Activated CD8-positive, alpha-beta memory T cell treated with anti-CD3 and anti-CD28 coated beads for 36 hours (primary cell): ENCODE data around the gene CCBE1. TPM values are rescaled to one million over a fixed set of nuclear protein-coding genes. Genes with fewer than 3 reads are reported as not detected.

Experiments
- CTCF ChIA-PET: fragments of 350-600 bp; sonication (Branson Sonifier 250); formaldehyde crosslinking; loops from one replicate; lab custom pipeline; 2021; ENCODE audit warnings: antibody characterized with exemption; lab: Charles Lee
- POLR2A ChIA-PET: fragments of 350-600 bp; sonication (Branson Sonifier 250); formaldehyde crosslinking; loops from one replicate; lab custom pipeline; 2021; ENCODE audit warnings: antibody characterized with exemption; lab: Charles Lee
- total RNA-seq, 2 experiments: library from RNA; stranded (reverse); gene quantifications; one replicate each; pipeline ENCODE4 v1.2.3, GENCODE V29; 2021

CCBE1 gene
- total RNA-seq, 2 experiments from 2014 or later, result not detected

GRCh38 chr18:59451963-59452362, 245.3 kb downstream of the CCBE1 start:
- POLR2A ChIA-PET, result no interaction called here
- CTCF ChIA-PET, result no interaction called here

- ChIA-PET CTCF (no interaction called here), POLR2A (no interaction called here)
Observed at GRCh38 chr18:59451073-59451472, 246.2 kb downstream of the CCBE1 start.

DNA sequence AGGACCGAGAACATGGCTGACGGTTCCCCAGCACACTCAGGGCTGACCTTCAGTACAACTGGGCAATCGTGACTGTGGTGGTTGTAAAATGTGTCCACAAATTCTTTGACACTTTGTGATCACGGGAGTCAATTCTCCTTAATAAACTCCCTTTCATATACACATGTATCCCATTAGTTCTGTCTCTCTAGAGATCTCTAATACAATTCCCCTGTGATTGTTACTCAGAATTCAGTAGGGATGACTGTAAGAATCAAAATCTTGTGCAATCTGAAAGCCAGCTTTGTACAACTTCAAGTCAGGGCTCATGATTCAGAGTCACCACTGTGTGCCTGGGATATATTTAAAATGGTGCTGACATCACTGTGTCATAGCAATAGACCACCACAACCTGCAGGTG, 248.7 kb downstream of the CCBE1 start:
- ChIA-PET CTCF (no interaction called here), POLR2A (no interaction called here)

DNA sequence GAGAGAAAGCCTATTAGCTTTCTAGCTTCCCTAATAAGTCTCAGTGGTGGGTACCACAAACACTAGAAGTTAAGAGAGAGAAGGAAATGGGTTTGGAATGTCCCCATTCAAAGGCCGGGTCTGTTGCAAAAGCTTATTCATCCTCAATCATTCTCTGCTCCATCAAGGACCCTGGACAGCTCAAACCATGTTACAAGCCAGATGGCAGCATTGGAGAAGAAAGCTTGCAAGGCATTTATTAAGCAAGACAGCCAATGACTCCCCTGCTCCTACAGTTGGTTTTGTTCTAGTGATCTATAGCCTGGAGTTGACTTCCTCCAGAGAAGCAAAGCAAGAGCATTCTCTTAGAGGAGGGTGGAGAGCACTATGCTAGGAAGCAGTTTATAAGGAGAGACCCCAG, 251.2 kb downstream of the CCBE1 start:
- POLR2A ChIA-PET, result no interaction called here
- CTCF ChIA-PET, result no interaction called here

- ChIA-PET POLR2A (no interaction called here), CTCF (no interaction called here)
Observed at GRCh38 chr18:59437851-59438569, 259.2 kb downstream of the CCBE1 start.

GRCh38 chr18:59432803-59433597, 264.2 kb downstream of the CCBE1 start:
- CTCF ChIA-PET, result no interaction called here
- POLR2A ChIA-PET, result no interaction called here

- ChIA-PET POLR2A (no interaction called here), CTCF (no interaction called here)
Observed at GRCh38 chr18:59431131-59431530, 266.1 kb downstream of the CCBE1 start.

DNA sequence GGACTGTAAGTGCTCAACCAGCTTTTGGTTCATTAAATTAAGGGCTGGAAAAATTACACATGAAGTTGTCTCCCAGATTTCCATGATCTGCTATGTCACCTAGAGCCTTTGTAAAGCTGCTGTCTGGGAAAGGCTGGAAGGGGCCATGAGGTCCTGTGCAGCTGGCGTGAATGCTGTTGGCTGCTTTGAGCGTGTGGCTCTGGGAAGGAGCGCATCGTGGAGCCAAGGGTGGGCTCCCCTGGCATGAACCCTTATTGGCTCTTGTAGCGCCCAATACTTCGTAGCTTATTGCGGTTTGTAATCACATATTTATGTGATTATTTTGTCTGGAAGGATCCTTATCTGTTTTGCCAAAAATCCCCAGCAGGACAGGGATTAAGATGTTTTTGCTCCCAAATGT, 267.6 kb downstream of the CCBE1 start:
- CTCF ChIA-PET, result no interaction called here
- POLR2A ChIA-PET, result no interaction called here

GRCh38 chr18:59428018-59428417, 269.2 kb downstream of the CCBE1 start:
- CTCF ChIA-PET, result no interaction called here
- POLR2A ChIA-PET, result no interaction called here

DNA sequence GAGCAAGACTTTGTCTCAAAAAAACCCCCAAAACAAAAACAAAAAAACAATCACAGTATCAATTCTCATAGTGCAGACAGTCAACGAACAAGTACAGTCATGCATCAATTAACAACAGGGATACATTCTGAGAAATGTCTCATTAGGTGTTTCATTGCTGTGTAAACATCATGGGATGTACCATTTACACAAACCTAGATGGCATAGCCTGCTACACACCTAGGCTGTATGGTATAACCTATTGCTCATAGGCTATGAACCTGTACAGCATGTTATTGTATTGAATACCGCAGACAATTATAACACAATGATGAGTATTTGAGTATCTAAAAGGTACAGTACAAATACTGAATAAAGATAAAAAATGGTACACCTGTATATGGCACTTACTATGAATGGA, 270.4 kb downstream of the CCBE1 start:
- ChIA-PET CTCF (no interaction called here), POLR2A (no interaction called here)

- ChIA-PET POLR2A (no interaction called here), CTCF (interaction anchor here (0.7 kb wide), 1 partner anchor 208 kb away, joined by 3 read pairs; no protein-coding TSS in a partner anchor)
Observed at GRCh38 chr18:59423259-59423658, 274.0 kb downstream of the CCBE1 start.

- CTCF ChIA-PET, result no interaction called here
- POLR2A ChIA-PET, result no interaction called here
Observed at GRCh38 chr18:59420244-59420643, 277.0 kb downstream of the CCBE1 start.

- POLR2A ChIA-PET, result no interaction called here
- CTCF ChIA-PET, result no interaction called here
Observed at GRCh38 chr18:59419386-59419785, 277.8 kb downstream of the CCBE1 start.

- POLR2A ChIA-PET, result no interaction called here
- CTCF ChIA-PET, result no interaction called here
Observed at GRCh38 chr18:59416818-59417217, 280.4 kb downstream of the CCBE1 start.

GRCh38 chr18:59414111-59414653, 283.0 kb downstream of the CCBE1 start:
- POLR2A ChIA-PET, result no interaction called here
- CTCF ChIA-PET, result interaction anchor here (1.3 kb wide), 1 partner anchor 12 kb away, joined by 3 read pairs; no protein-coding TSS in a partner anchor

GRCh38 chr18:59402432-59403090, 294.7 kb downstream of the CCBE1 start:
- ChIA-PET POLR2A (interaction anchor here (0.6 kb wide), 1 partner anchor 95 kb away, joined by 5 read pairs; no protein-coding TSS in a partner anchor), CTCF (interaction anchor here (0.6 to 2.4 kb wide), 21 partner anchors 11 to 318 kb away, joined by 3 to 50 read pairs (median 3); no protein-coding TSS in a partner anchor)

DNA sequence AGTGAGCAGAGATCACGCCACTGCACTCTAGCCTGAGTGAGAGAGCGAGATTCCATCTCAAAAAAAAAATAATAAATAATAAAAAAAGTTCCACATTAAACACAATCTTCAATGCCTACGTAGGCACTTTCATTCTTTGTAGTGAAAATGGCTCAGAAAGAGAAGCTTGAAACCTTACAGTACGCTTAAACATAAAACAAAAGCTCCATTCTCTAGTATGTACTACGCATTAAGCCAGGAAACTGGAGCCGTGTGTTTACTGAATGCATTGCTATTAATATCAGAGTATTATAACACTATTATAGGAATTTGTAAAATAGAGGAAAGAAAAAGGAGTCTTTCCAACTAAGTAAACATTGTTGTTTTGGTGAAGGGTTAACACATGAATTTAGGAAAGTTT, 296.8 kb downstream of the CCBE1 start:
- ChIA-PET CTCF (no interaction called here), POLR2A (no interaction called here)

DNA sequence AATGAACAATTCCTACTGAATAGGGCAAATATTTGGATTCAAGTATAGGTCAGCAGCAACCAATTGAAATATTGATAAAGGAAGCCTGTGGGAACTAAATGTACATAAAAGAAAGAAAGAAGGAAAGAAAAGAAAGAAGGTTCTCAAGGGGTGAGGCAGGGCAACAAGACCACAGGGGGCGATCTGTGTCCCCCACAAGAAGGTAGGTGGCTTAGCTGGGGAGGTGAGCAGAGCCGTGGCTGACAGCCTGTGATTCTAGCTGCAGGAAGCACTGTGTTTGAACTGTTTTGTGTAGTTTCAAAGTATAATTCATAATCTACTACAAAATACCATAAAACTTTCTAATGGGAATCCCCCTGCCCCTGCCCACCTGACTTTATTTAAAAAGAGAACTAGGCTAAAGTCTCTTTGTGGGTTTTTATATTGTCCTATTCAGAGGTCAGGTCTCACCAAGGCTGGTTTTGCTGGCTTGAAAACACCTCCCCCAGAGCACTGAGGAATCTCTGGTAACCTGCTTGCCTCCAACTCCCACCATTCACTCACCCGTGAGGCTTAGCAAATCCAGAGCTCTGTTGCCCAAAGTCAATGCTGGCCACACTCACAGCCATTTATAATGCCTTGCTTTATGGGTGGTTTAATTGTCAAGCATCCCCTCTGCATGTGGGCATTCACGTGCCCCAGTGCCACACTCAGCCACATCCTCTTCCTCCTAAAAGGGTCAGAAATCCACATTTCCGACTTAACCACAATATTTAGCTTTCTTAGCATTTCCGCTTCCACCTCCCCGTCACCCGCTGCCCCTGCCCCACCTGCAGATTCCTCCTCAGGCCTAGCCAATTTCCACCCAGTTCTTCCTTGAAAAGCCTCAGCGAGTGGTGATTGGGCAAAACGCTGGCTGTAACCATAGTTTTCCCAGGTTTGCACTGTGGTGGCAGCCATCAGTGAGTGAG, 301.7 kb downstream of the CCBE1 start:
- ChIA-PET POLR2A (no interaction called here), CTCF (no interaction called here)

- ChIA-PET POLR2A (interaction anchor here (0.5 kb wide), 1 partner anchor 12 kb away, joined by 5 read pairs; no protein-coding TSS in a partner anchor), CTCF (no interaction called here)
Observed at GRCh38 chr18:59393381-59393780, 303.8 kb downstream of the CCBE1 start.
